Heart left ventricle (tissue), 13 donors: ENCODE data around the gene HAX1.

ENCODE experiments used
- POLR2A ChIP-seq, 2 donors: fragments of 450-650 bp; IDR thresholded peaks; one replicate each; pipeline ENCODE4 v1.6.1; 2017; ENCODE audit warnings: antibody characterized with exemption in 2 of 2, mild to moderate bottlenecking in 2 of 2, moderate library complexity in 2 of 2
- TF ChIP-seq, protein P1 (sequence below), 12 donors: fragments of 200-600 bp; sonication (generic) in 4 of 12; IDR thresholded peaks; one replicate each; pipeline versions ENCODE4 v1.5.0 to v1.8.0; 2018 to 2022; ENCODE audit warnings: antibody characterized with exemption in 12 of 12, mild to moderate bottlenecking in 5 of 12
- donor health status: ischemic (EF 13 %, LVEDD 7.1; RV severe dilation, severe dysfunction).
- donor health status: DM: no; HTN: yes; CAD: no.
- donor health status: DM: no; HTN: no; CAD: no.
- donor health status: ischemic (EF 25% LVEDD 6.9; RV normal size, moderate dysfunction).
- donor health status: ischemic (EF 25% LVEDD 5.7; RV mildly dilated, moderate dysfunction).
- donor health status: ischemic (EF 35%, LVEDD 5.7; RV mildly dilated, moderate dysfunction).
- donor health status: nonischemic (EF 11% LVEDD 7.7; RV severe dilation, severe dysfunction).
- donor health status: DM: yes; HTN: yes; CAD: no.
- donor health status: PGD.
- donor health status: ischemic (EF 29% LVEDD 5.4; RV normal size, mild dysfunction).
- donor health status: nonischemic (EF 23%, LVEDD 6.1; RV moderate dilation, normal function).

- TF ChIP-seq POLR2A (IDR thresholded peaks at IDR 0.05) = no peak
- TF ChIP-seq, protein P1, sequence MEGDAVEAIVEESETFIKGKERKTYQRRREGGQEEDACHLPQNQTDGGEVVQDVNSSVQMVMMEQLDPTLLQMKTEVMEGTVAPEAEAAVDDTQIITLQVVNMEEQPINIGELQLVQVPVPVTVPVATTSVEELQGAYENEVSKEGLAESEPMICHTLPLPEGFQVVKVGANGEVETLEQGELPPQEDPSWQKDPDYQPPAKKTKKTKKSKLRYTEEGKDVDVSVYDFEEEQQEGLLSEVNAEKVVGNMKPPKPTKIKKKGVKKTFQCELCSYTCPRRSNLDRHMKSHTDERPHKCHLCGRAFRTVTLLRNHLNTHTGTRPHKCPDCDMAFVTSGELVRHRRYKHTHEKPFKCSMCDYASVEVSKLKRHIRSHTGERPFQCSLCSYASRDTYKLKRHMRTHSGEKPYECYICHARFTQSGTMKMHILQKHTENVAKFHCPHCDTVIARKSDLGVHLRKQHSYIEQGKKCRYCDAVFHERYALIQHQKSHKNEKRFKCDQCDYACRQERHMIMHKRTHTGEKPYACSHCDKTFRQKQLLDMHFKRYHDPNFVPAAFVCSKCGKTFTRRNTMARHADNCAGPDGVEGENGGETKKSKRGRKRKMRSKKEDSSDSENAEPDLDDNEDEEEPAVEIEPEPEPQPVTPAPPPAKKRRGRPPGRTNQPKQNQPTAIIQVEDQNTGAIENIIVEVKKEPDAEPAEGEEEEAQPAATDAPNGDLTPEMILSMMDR (IDR thresholded peaks at IDR 0.05) = no peak
Measured at GRCh38 chr1:154264454-154264853, 8.0 kb upstream of the HAX1 start.
